Measurements from ENCODE around the gene CYP4A22.

DNA sequence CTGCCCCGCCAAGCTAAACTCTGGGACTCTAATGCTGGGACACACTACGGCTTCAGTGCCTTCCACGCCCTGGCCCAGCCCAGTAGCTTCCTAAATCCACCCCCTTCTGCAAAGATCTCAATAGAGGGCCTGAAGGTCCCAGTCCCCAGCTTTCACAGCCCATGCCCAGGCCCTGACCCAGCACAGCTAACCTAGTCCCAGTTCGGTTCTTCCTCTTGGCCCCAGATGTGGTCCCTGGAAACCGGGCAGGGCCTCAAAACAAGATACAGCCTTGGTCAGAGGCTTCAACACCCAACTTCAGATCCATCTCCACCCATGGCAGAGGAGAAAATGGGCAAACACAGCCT is 53.2 kb downstream of the CYP4A22 start:
- no peak for TF ChIP-seq POLR2A (IDR thresholded peaks at IDR 0.05)
- TF ChIP-seq, protein P1, sequence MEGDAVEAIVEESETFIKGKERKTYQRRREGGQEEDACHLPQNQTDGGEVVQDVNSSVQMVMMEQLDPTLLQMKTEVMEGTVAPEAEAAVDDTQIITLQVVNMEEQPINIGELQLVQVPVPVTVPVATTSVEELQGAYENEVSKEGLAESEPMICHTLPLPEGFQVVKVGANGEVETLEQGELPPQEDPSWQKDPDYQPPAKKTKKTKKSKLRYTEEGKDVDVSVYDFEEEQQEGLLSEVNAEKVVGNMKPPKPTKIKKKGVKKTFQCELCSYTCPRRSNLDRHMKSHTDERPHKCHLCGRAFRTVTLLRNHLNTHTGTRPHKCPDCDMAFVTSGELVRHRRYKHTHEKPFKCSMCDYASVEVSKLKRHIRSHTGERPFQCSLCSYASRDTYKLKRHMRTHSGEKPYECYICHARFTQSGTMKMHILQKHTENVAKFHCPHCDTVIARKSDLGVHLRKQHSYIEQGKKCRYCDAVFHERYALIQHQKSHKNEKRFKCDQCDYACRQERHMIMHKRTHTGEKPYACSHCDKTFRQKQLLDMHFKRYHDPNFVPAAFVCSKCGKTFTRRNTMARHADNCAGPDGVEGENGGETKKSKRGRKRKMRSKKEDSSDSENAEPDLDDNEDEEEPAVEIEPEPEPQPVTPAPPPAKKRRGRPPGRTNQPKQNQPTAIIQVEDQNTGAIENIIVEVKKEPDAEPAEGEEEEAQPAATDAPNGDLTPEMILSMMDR (IDR thresholded peaks at IDR 0.05) = no peak
